ENCODE measurements around the gene UBE2J2. TPM values are rescaled to one million over a fixed set of nuclear protein-coding genes. Genes with fewer than 3 reads are reported as not detected.
A peak's percentile ranks its signal among the peaks of the same experiment; 100 is the strongest.

The UBE2J2 gene
- total RNA-seq, result 49.9 and 51.4 TPM in 2 replicates

GRCh38 chr1:1273512-1274298, at the start of gene UBE2J2:
TSS of gene UBE2J2 (minus strand) at chr1:1273854. CDS start at chr1:1267992, 5,862 bp downstream.
- TF ChIP-seq, protein P1, sequence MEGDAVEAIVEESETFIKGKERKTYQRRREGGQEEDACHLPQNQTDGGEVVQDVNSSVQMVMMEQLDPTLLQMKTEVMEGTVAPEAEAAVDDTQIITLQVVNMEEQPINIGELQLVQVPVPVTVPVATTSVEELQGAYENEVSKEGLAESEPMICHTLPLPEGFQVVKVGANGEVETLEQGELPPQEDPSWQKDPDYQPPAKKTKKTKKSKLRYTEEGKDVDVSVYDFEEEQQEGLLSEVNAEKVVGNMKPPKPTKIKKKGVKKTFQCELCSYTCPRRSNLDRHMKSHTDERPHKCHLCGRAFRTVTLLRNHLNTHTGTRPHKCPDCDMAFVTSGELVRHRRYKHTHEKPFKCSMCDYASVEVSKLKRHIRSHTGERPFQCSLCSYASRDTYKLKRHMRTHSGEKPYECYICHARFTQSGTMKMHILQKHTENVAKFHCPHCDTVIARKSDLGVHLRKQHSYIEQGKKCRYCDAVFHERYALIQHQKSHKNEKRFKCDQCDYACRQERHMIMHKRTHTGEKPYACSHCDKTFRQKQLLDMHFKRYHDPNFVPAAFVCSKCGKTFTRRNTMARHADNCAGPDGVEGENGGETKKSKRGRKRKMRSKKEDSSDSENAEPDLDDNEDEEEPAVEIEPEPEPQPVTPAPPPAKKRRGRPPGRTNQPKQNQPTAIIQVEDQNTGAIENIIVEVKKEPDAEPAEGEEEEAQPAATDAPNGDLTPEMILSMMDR (IDR thresholded peaks at IDR 0.05; ENCODE audit: insufficient read depth, low read depth, low read length), result no peak

DNA sequence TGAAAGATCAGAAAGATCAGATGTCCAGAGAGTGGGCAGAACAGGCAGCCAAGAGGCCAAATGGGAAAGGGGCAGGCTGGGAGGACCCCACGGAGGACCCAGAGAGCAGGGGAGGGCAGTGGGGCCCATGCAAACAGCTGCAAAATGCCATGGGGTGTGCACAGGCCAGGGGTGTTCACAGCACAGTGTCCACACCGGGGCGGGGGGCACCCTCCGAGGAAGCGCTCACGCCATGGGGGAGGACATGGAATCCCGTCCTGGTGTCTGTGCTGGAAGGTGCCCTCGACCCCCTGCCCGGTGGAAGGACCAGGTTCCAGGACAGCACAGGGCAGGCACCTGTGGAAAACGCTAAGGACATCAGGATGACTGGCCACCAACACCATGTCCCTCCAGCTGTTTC, 49.3 kb upstream of the UBE2J2 start:
- no peak for DNase-seq (ENCODE audit: low read depth)
- TF ChIP-seq, protein P1 (IDR thresholded peaks at IDR 0.05; ENCODE audit: insufficient read depth, low read depth, low read length), result no peak
- H3K4me3 ChIP-seq (ENCODE audit: low read depth, low read length), result no peak overlapping the region

More at GRCh38 chr1:1273512-1274298, at the start of gene UBE2J2:
- peak; percentile 94 for DNase-seq (ENCODE audit: low read depth)
- peak within 1 kb of the TSS; percentile 76 for H3K4me3 ChIP-seq (ENCODE audit: low read depth, low read length)

GRCh38 chr1:1322418-1322817, 48.8 kb upstream of the UBE2J2 start:
- no peak for DNase-seq (ENCODE audit: low read depth)
- H3K4me3 ChIP-seq (ENCODE audit: low read depth, low read length), result no peak overlapping the region
- TF ChIP-seq, protein P1 (IDR thresholded peaks at IDR 0.05; ENCODE audit: insufficient read depth, low read depth, low read length), result no peak

DNA sequence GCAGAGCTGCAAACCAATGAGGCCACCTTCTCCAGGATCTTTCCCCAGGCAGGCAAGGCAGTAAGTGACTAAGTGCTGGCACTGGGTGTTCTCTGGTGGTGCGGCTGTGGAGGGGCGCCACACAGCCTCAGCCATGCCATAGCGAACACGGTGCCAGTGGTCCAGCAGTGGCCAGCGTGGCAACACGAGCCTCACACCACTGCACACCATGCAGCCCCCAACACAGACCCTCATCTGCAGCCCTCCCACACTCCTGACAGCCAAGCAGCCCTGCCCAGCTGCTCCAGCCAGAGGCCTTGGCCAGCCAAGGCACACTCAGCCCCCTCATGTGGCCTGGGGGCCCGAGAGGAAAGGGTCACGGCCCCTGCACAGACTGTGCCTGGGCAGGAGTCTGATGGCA, 47.8 kb upstream of the UBE2J2 start:
- no peak for DNase-seq (ENCODE audit: low read depth)

GRCh38 chr1:1320666-1321448, 47.2 kb upstream of the UBE2J2 start:
- DNase-seq (ENCODE audit: low read depth), result no peak
- no peak overlapping the region for H3K4me3 ChIP-seq (ENCODE audit: low read depth, low read length)
- TF ChIP-seq, protein P1 (IDR thresholded peaks at IDR 0.05; ENCODE audit: insufficient read depth, low read depth, low read length), result no peak

More for the DNA sequence above, 47.8 kb upstream of the UBE2J2 start:
- H3K4me3 ChIP-seq (ENCODE audit: low read depth, low read length), result no peak overlapping the region
- TF ChIP-seq, protein P1 (IDR thresholded peaks at IDR 0.05; ENCODE audit: insufficient read depth, low read depth, low read length), result no peak

DNA sequence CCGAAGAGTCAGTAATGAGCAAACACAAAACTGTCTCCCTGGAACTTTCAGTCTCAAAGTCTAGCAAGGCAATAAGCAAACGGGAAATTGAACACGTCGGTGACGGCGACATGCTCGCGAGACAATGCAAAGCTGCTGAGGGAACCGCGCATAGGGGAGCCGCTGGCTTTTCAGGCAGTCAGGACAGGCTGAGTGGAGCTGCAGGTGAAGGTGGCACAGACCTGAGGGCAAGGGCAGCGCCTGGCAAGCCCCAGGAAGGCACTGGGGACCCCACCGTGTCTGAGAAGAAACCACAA, 45.9 kb upstream of the UBE2J2 start:
- TF ChIP-seq, protein P1 (IDR thresholded peaks at IDR 0.05; ENCODE audit: insufficient read depth, low read depth, low read length), result no peak
- DNase-seq (ENCODE audit: low read depth), result no peak
- no peak overlapping the region for H3K4me3 ChIP-seq (ENCODE audit: low read depth, low read length)
